ES-I3 (cell line): ENCODE measurements around the gene NOP10.

Experiments used
- H3K36me3 ChIP-seq: 2 replicates; pipeline ENCODE4 v1.6.1; 2013; ENCODE audit warnings: mild to moderate bottlenecking, low read length, control low read depth, moderate library complexity; ENCODE audit not compliant: insufficient read depth
- H3K4me1 ChIP-seq: 2 replicates; pipeline ENCODE4 v1.6.1; 2013; ENCODE audit warnings: mild to moderate bottlenecking, control low read depth, low read length; ENCODE audit not compliant: insufficient read depth
- H3K9ac ChIP-seq: 2 replicates; pipeline ENCODE4 v1.6.1; 2013; ENCODE audit warnings: low read depth, mild to moderate bottlenecking, low read length, moderate library complexity
- H3K9me3 ChIP-seq: 2 replicates; pipeline ENCODE4 v1.6.1; 2013; ENCODE audit warnings: mild to moderate bottlenecking, low read length, moderate library complexity; ENCODE audit not compliant: control insufficient read depth, insufficient read depth

NOP10 gene

GRCh38 chr15:34330279-34330678 lies 12.7 kb downstream of the NOP10 start:
- H3K9me3 ChIP-seq = no peaks in the 10 kb centered on the region
- H3K36me3 ChIP-seq = no peaks in the 10 kb centered on the region

GRCh38 chr15:34329006-34329405 lies 13.9 kb downstream of the NOP10 start:
- Histone ChIP-seq H3K4me1 (no peaks in the 10 kb centered on the region), H3K9me3 (no peaks in the 10 kb centered on the region), H3K36me3 (no peaks in the 10 kb centered on the region), H3K9ac (no peak overlapping the region)

More at GRCh38 chr15:34330279-34330678, 12.7 kb downstream of the NOP10 start:
- no peak overlapping the region for H3K9ac ChIP-seq
- H3K4me1 ChIP-seq = no peaks in the 10 kb centered on the region

GRCh38 chr15:34327906-34328305 lies 15.0 kb downstream of the NOP10 start:
- H3K4me1 ChIP-seq = no peaks in the 10 kb centered on the region
- no peaks in the 10 kb centered on the region for H3K9me3 ChIP-seq
- no peaks in the 10 kb centered on the region for H3K36me3 ChIP-seq
- no peak overlapping the region for H3K9ac ChIP-seq

GRCh38 chr15:34325368-34325767 lies 17.6 kb downstream of the NOP10 start:
- no peaks in the 10 kb centered on the region for H3K9me3 ChIP-seq
- no peaks in the 10 kb centered on the region for H3K4me1 ChIP-seq
- no peaks in the 10 kb centered on the region for H3K36me3 ChIP-seq
- no peak overlapping the region for H3K9ac ChIP-seq

- H3K9ac ChIP-seq = no peak overlapping the region
- H3K36me3 ChIP-seq = no peaks in the 10 kb centered on the region
- no peaks in the 10 kb centered on the region for H3K4me1 ChIP-seq
- H3K9me3 ChIP-seq = no peaks in the 10 kb centered on the region
These were observed 18.0 kb downstream of the NOP10 start for GRCh38 chr15:34324933-34325332.

- H3K9ac ChIP-seq = no peak overlapping the region
- no peaks in the 10 kb centered on the region for H3K36me3 ChIP-seq
- H3K4me1 ChIP-seq = no peaks in the 10 kb centered on the region
- H3K9me3 ChIP-seq = no peaks in the 10 kb centered on the region
These were observed 19.7 kb downstream of the NOP10 start for GRCh38 chr15:34323217-34323616.

GRCh38 chr15:34318277-34319079 lies 24.5 kb downstream of the NOP10 start:
- Histone ChIP-seq H3K4me1 (no peaks in the 10 kb centered on the region), H3K9me3 (no peaks in the 10 kb centered on the region), H3K9ac (peak overlapping the region; percentile 53), H3K36me3 (no peaks in the 10 kb centered on the region)

- Histone ChIP-seq H3K4me1 (no peaks in the 10 kb centered on the region), H3K9ac (no peak overlapping the region), H3K36me3 (no peaks in the 10 kb centered on the region), H3K9me3 (no peaks in the 10 kb centered on the region)
These were observed 28.1 kb downstream of the NOP10 start for GRCh38 chr15:34314491-34315490.

- Histone ChIP-seq H3K9me3 (no peaks in the 10 kb centered on the region), H3K4me1 (no peaks in the 10 kb centered on the region), H3K9ac (no peak overlapping the region), H3K36me3 (no peaks in the 10 kb centered on the region)
These were observed 31.4 kb downstream of the NOP10 start for GRCh38 chr15:34311563-34311962.

- Histone ChIP-seq H3K36me3 (no peaks in the 10 kb centered on the region), H3K9ac (no peak overlapping the region), H3K4me1 (no peaks in the 10 kb centered on the region), H3K9me3 (no peaks in the 10 kb centered on the region)
These were observed 38.3 kb downstream of the NOP10 start for GRCh38 chr15:34304613-34305012.

- H3K9me3 ChIP-seq = no peaks in the 10 kb centered on the region
- no peaks in the 10 kb centered on the region for H3K4me1 ChIP-seq
- no peaks in the 10 kb centered on the region for H3K36me3 ChIP-seq
- H3K9ac ChIP-seq = no peak overlapping the region
These were observed 41.9 kb downstream of the NOP10 start for GRCh38 chr15:34301058-34301457.

GRCh38 chr15:34297059-34297458 lies 45.9 kb downstream of the NOP10 start:
- H3K9me3 ChIP-seq = no peaks in the 10 kb centered on the region
- H3K4me1 ChIP-seq = no peaks in the 10 kb centered on the region
- no peaks in the 10 kb centered on the region for H3K36me3 ChIP-seq
- H3K9ac ChIP-seq = no peak overlapping the region

GRCh38 chr15:34292621-34293020 lies 50.3 kb downstream of the NOP10 start:
- H3K9ac ChIP-seq = no peak overlapping the region
- no peaks in the 10 kb centered on the region for H3K36me3 ChIP-seq
- no peaks in the 10 kb centered on the region for H3K4me1 ChIP-seq
- H3K9me3 ChIP-seq = no peaks in the 10 kb centered on the region
